ENCODE data around the gene IPO8. TPM values are rescaled to one million over a fixed set of nuclear protein-coding genes. Genes with fewer than 3 reads are reported as not detected.

IPO8 gene
- total RNA-seq, 1 experiment from 2014 or later, result 48.0 TPM

GRCh38 chr12:30730011-30730410 is 34.3 kb upstream of the IPO8 start:
- no peak overlapping the region for H3K4me3 Mint-ChIP-seq
- no peaks in the 10 kb centered on the region for H3K23me2 ChIP-seq (ENCODE audit: insufficient read length, low read depth, low read length, poor library complexity, severe bottlenecking)
- H3K9me3 ChIP-seq (ENCODE audit: control insufficient read depth, low read depth, low read length), result no peaks in the 10 kb centered on the region
- H3K14ac ChIP-seq (ENCODE audit: insufficient read depth, low read length), result no peak overlapping the region
- no peak overlapping the region for H3K56ac ChIP-seq (ENCODE audit: insufficient read length, low read depth, low read length)
- no peaks in the 10 kb centered on the region; the same call in 1 of the 2 replicates for H3K4me1 ChIP-seq (ENCODE audit: insufficient read depth, low read length)
- H3K4ac ChIP-seq (ENCODE audit: low read depth, low read length), result no peak overlapping the region
- H2BK5ac ChIP-seq (ENCODE audit: insufficient read length, low read length), result no peak overlapping the region
- H3K27ac ChIP-seq (ENCODE audit: insufficient read length, low read depth, low read length), result no peak overlapping the region
- H2AK5ac ChIP-seq (ENCODE audit: insufficient read length, low read length), result no peak overlapping the region
- no peak overlapping the region for H2BK20ac ChIP-seq (ENCODE audit: low read depth, low read length, poor library complexity, severe bottlenecking)
- no peak overlapping the region for H2BK120ac ChIP-seq (ENCODE audit: low read depth, low read length, poor library complexity, severe bottlenecking)
- H4K5ac ChIP-seq (ENCODE audit: insufficient read length, low read depth, low read length), result no peak overlapping the region
- no peak overlapping the region for H2BK15ac ChIP-seq (ENCODE audit: low read depth, low read length)
- no peaks in the 10 kb centered on the region for H3K79me1 ChIP-seq (ENCODE audit: insufficient read depth, low read depth, low read length, poor library complexity, severe bottlenecking)
- no peaks in the 10 kb centered on the region for H4K20me1 ChIP-seq (ENCODE audit: control insufficient read depth, insufficient read depth, insufficient read length)
- no CpG with 5 or more reads among the region's 2 CpGs for WGBS (ENCODE audit: extremely low coverage, insufficient read length, low lambda C conversion rate)
- no peak for DNase-seq
- peaks cover 16 to 89% (median 23%) of the 10 kb centered on the region in 3 experiments; a peak in 6 of 7 replicates for H3K36me3 Mint-ChIP-seq (ENCODE audit: insufficient read depth in 1 of 3, low read depth in 3 of 3)
- no peak overlapping the region for H3K9ac ChIP-seq (ENCODE audit: extremely low read depth, insufficient read length, low read length)
- H3K23ac ChIP-seq (ENCODE audit: insufficient read length, low read depth, low read length), result no peak overlapping the region
- H3K18ac ChIP-seq (ENCODE audit: insufficient read length, low read depth, low read length), result no peak overlapping the region
- no peaks in the 10 kb centered on the region for H3K4me1 Mint-ChIP-seq
- H3K4me2 ChIP-seq (ENCODE audit: insufficient read depth, insufficient read length, low read length), result no peak overlapping the region
- no peak overlapping the region for H4K8ac ChIP-seq (replicated peaks; ENCODE audit: insufficient read length, low read depth, low read length)
- H3K27me3 Mint-ChIP-seq (ENCODE audit: low read depth), result no peaks in the 10 kb centered on the region
- H3K79me2 ChIP-seq (ENCODE audit: insufficient read depth, low read length), result no peaks in the 10 kb centered on the region
- H3K27ac Mint-ChIP-seq, result no peak overlapping the region
- H4K91ac ChIP-seq (ENCODE audit: insufficient read length, low read depth, low read length), result no peak overlapping the region
- H2AFZ ChIP-seq (ENCODE audit: low read length), result no peak overlapping the region
- no peak overlapping the region for H3T11ph ChIP-seq (ENCODE audit: low read length)
- no peak for TF ChIP-seq CTCF (conservative IDR thresholded peaks at IDR 0.05)
- H2BK12ac ChIP-seq (ENCODE audit: insufficient read length, low read depth, low read length), result no peak overlapping the region
- H3K27me3 ChIP-seq (ENCODE audit: insufficient read depth, low read length), result no peaks in the 10 kb centered on the region
- H3K9me3 Mint-ChIP-seq, result no peaks in the 10 kb centered on the region

All from H9 (cell line).